ENCODE measurements around the gene COMTD1. TPM values are rescaled to one million over a fixed set of nuclear protein-coding genes. Genes with fewer than 3 reads are reported as not detected.

The COMTD1 gene
- total RNA-seq, 2 experiments from 2014 or later = 33.2 to 34.8 TPM

DNA sequence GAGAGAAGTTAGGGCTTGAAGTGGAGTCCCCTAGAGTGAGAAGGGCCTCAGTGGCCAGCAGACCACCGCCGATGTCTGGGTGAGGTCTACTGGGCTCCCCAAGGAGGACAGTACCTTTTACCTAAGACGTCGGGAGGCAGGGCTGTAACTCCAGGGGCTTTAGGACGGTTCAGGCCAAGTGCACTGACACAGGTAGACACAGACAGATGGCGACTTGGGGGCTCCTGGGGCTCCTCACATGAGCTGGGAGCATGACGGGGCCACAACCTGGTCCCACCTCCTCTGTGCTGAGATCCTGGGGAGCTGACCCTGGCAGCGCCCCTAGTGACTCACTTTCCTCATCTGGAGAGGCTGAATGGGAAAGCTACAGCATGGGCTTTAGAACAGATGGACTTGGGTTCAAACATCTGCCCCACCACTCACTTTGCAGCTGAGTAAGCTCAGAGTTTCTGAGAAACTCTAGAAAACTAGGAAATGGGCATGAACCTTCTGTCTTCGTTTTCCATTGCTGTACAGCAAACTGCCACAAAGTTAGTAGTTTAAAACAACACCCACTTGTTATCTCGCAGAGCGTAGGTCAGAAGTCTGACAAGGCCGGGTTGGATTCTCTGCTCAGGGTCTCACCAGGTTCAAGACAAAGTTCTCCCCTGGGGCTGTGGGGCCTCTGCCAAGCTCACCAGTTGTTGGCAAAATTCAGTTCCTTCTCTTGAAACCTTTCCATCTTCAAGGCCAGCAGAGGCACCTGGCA lies 4.7 kb upstream of the COMTD1 start:
- Mint-ChIP-seq H3K27ac (no peak overlapping the region), H3K4me3 (no peak overlapping the region), H3K9me3 (no peaks in the 10 kb centered on the region), H3K36me3 (ENCODE audit: low read depth) (no peaks in the 10 kb centered on the region), H3K27me3 (ENCODE audit: low read depth) (no peaks in the 10 kb centered on the region), H3K4me1 (ENCODE audit: low read depth) (peaks cover 6% of the 10 kb centered on the region)
- intact Hi-C loops (cut with micrococcal nuclease) = no loop called here
- DNase-seq = no peak
- CTCF ChIA-PET = interaction anchor here (1.4 kb wide), 1 partner anchor 31 kb away, joined by 4 read pairs; no protein-coding TSS in a partner anchor

DNA sequence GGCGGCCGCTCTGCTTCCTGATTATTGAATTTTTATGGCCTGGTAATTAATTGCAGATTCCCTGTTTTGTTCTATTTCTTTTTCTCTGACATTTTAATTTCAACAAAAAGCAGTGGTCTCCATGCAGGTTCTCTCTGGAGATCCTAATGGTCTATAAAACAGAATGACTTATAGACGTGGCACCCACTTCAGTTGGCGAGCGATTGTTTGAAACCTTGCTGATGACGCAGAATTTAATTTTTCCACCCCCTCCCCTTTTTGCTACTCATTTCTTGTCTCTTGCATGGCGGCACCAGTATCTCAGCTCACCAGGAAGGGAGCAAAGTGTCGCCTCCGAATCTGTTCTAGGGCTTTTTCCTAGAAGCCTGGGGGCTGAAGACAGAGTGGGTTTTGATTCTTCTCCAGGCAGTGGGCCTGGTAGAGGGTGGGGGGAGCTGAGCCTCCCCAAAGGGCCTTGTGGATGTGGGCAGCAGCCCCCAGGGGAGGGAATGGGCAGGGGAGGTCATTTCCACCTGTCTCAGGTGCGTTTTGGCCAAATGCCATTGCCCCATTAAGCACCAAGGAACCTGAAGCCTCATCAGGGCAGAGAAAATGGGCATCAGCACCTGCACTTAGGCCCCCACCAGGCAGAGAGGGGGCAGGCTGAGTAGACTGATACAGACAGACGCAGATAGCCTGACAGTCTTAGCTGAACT lies 3.5 kb upstream of the COMTD1 start:
- Mint-ChIP-seq H3K27ac (no peak overlapping the region), H3K27me3 (ENCODE audit: low read depth) (no peaks in the 10 kb centered on the region), H3K4me3 (no peak overlapping the region), H3K36me3 (ENCODE audit: low read depth) (no peaks in the 10 kb centered on the region), H3K9me3 (no peaks in the 10 kb centered on the region), H3K4me1 (ENCODE audit: low read depth) (peaks cover 6% of the 10 kb centered on the region)
- intact Hi-C loops (cut with micrococcal nuclease) = loop anchor here (10.0 kb wide), 2 partner anchors 364 to 1364 kb away; partner anchors contain the start of gene CAMK2G
- no peak for DNase-seq
- CTCF ChIA-PET = interaction anchor here (1.4 kb wide), 1 partner anchor 30 kb away, joined by 4 read pairs; no protein-coding TSS in a partner anchor

- Mint-ChIP-seq H3K9me3 (no peaks in the 10 kb centered on the region), H3K27me3 (ENCODE audit: low read depth) (no peaks in the 10 kb centered on the region), H3K4me1 (ENCODE audit: low read depth) (peaks cover 9% of the 10 kb centered on the region), H3K27ac (no peak overlapping the region), H3K4me3 (no peak overlapping the region), H3K36me3 (ENCODE audit: low read depth) (peaks cover under 1% of the 10 kb centered on the region)
- CTCF ChIA-PET = interaction anchor here (1.5 to 4.8 kb wide), 2 partner anchors 51 to 138 kb away, joined by 3 to 38 read pairs; no protein-coding TSS in a partner anchor
- intact Hi-C loops (cut with micrococcal nuclease) = loop anchor here (10.0 kb wide), 2 partner anchors 364 to 1364 kb away; partner anchors contain the start of gene CAMK2G
- no peak for DNase-seq
Observed at GRCh38 chr10:75238182-75239095, 2.7 kb upstream of the COMTD1 start.

GRCh38 chr10:75236178-75236825 lies 545 bp upstream of the COMTD1 start:
- Mint-ChIP-seq H3K4me1 (ENCODE audit: low read depth) (peaks cover 14% of the 10 kb centered on the region), H3K4me3 (peak overlapping the region; percentile 72), H3K9me3 (no peaks in the 10 kb centered on the region), H3K27ac (peak overlapping the region; percentile 84), H3K36me3 (ENCODE audit: low read depth) (peaks cover 13% of the 10 kb centered on the region), H3K27me3 (ENCODE audit: low read depth) (no peaks in the 10 kb centered on the region)
- DNase-seq = no peak
- intact Hi-C loops (cut with micrococcal nuclease) = loop anchor here (1.0 to 10.0 kb wide), 6 partner anchors 48 to 1362 kb away; partner anchors contain the start of gene CAMK2G
- CTCF ChIA-PET = interaction anchor here (0.7 to 4.8 kb wide), 29 partner anchors 10 to 1350 kb away, joined by 3 to 38 read pairs (median 4); partner anchors contain the start of genes VDAC2 and ZNF503

DNA sequence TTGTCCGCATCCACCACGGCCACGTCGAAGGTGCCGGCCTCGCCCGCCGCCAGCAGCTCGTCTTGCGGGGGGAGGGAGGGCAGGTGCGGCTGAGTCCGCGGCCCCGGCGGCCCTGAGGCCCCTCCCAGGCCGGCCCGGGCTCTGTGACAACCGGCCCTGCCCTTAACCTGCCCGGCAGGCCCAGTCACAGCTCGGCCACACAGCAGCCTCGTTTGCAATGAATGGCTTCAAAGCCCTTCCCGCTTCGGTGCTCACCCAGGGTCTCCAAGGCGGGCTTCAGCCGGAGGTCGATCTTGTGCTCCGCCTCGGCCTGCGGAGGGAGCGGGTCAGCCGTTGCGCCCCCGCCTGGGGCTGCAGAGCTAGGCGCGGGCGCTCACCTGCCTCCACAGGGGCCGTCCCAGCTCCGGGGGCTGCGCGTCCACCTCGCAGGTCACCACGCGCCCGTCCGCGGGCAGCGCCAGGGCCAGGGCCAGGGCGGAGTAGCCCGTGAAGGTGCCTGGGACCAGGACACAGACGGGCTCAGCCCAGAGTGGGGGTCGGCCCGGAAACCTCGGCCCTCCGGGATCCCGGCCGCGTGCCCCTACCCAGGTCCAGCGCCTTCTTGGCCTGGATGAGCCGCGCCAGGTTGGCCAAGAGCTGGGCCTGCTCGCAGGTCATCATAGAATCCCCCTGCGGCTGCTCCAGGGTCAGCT lies 928 bp downstream of the COMTD1 start:
- Mint-ChIP-seq H3K4me3 (peak overlapping the region; percentile 80), H3K36me3 (ENCODE audit: low read depth) (peaks cover 21% of the 10 kb centered on the region), H3K27me3 (ENCODE audit: low read depth) (no peaks in the 10 kb centered on the region), H3K27ac (peak overlapping the region; percentile 46), H3K4me1 (ENCODE audit: low read depth) (peaks cover 22% of the 10 kb centered on the region), H3K9me3 (no peaks in the 10 kb centered on the region)
- intact Hi-C loops (cut with micrococcal nuclease) = loop anchor here (1.0 to 10.0 kb wide), 11 partner anchors 25 to 1360 kb away; partner anchors contain the start of genes ADK, CAMK2G, KAT6B and SAMD8
- CTCF ChIA-PET = interaction anchor here (0.9 to 4.8 kb wide), 11 partner anchors 9 to 1237 kb away, joined by 3 to 38 read pairs (median 5); partner anchors contain the start of genes VCL and VDAC2
- DNase-seq = no peak

GRCh38 chr10:75234017-75234682 lies 1.6 kb downstream of the COMTD1 start:
- H3K27me3 Mint-ChIP-seq (ENCODE audit: low read depth) = no peaks in the 10 kb centered on the region
- peaks cover 23% of the 10 kb centered on the region for H3K36me3 Mint-ChIP-seq (ENCODE audit: low read depth)
- intact Hi-C loops (cut with micrococcal nuclease) = loop anchor here (1.0 to 10.0 kb wide), 11 partner anchors 24 to 1359 kb away; partner anchors contain the start of genes ADK, CAMK2G, KAT6B and SAMD8
- peak; percentile 99 for DNase-seq
- peaks cover 26% of the 10 kb centered on the region for H3K4me1 Mint-ChIP-seq (ENCODE audit: low read depth)
- CTCF ChIA-PET = interaction anchor here (0.6 to 4.8 kb wide), 7 partner anchors 8 to 550 kb away, joined by 3 to 38 read pairs (median 5); partner anchors contain the start of gene VDAC2
- peak overlapping the region; percentile 80 for H3K4me3 Mint-ChIP-seq
- H3K9me3 Mint-ChIP-seq = no peaks in the 10 kb centered on the region
- peak overlapping the region; percentile 76 for H3K27ac Mint-ChIP-seq

DNA sequence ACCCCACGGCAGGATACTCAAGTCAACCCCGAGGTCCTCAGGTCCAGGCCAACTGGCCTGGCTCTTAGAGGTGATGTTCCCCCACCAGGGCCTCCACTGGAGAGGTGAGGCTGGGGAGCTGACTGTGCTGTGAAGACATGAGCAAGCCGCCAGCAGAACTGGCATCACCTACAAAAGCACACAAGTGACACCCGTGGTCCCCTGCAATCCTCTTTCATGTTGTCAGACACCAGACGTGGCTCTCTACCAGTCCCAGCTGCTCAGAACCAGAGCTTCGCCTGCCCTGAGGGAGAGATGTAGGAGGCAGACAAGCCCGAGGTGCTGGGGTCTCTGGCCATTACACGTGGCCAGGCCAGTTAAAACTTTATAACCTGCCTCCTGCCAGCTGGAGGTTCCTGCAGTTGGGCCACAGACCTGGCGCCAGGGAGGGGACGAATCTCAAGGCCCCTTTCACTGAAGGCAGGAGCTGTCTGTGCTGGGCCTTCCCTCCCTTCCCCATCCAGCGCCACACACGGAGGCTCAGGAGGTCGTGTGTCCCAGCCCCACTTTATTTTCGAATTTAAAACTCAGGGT lies 2.2 kb downstream of the COMTD1 start:
- intact Hi-C loops (cut with micrococcal nuclease) = loop anchor here (1.0 to 10.0 kb wide), 11 partner anchors 23 to 1359 kb away; partner anchors contain the start of genes ADK, CAMK2G, KAT6B and SAMD8
- peaks cover 26% of the 10 kb centered on the region for H3K36me3 Mint-ChIP-seq (ENCODE audit: low read depth)
- H3K4me3 Mint-ChIP-seq = peak overlapping the region; percentile 80
- H3K4me1 Mint-ChIP-seq (ENCODE audit: low read depth) = peaks cover 29% of the 10 kb centered on the region
- no peaks in the 10 kb centered on the region for H3K9me3 Mint-ChIP-seq
- no peaks in the 10 kb centered on the region for H3K27me3 Mint-ChIP-seq (ENCODE audit: low read depth)
- peak overlapping the region; percentile 76 for H3K27ac Mint-ChIP-seq
- no peak for DNase-seq
- CTCF ChIA-PET = interaction anchor here (0.6 to 4.8 kb wide), 4 partner anchors 11 to 549 kb away, joined by 3 to 38 read pairs (median 3); no protein-coding TSS in a partner anchor

DNA sequence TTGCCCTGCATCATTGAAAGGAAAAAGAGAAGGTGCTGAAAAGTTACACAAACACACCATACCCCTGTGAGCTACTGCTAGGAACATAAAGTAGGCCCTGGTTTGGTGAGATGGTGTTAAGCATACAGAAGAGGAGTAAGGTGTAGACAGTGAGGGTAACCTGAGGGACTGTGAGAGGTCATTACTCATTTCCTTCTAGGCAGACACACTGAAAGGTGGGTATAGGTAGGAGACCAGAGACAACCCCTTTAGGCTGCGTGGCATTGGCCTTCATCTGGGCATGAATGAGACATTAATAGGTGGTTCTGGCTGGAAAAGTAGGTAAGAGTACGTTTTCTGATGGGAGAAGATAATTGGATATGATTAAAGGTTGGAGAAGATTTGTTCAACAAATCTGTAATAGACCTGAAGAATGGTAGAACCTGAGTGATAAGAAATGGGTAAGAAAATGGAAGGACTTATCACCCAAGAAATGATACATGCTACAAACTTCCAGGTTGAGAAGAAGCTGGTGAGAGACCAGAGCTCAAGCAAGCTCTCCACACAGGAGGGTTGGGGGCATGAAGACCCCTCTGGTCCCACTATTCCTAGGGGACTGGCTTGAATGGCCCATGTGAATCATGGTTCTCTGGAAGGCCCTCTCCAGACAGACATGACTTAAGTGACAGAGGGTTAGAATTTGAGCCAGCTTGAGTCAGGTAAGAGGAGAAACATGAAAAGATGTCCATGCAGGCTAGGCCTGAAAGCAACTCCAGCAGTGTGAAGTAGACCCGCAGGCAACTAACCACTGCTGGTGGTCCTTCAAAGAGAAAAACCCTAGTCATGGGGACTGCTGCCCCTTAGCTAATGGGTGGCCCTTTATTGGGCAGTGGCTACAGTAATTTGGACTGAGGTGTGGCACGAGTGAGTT lies 3.8 kb downstream of the COMTD1 start:
- intact Hi-C loops (cut with micrococcal nuclease) = loop anchor here (10.0 kb wide), 2 partner anchors 357 to 1357 kb away; partner anchors contain the start of gene CAMK2G
- no peak overlapping the region for H3K4me3 Mint-ChIP-seq
- peak overlapping the region; percentile 28 for H3K27ac Mint-ChIP-seq
- no peaks in the 10 kb centered on the region for H3K9me3 Mint-ChIP-seq
- no peaks in the 10 kb centered on the region for H3K27me3 Mint-ChIP-seq (ENCODE audit: low read depth)
- CTCF ChIA-PET = interaction anchor here (0.6 to 3.0 kb wide), 8 partner anchors 10 to 123 kb away, joined by 3 to 42 read pairs (median 4); partner anchors contain the start of gene VDAC2
- peaks cover 26% of the 10 kb centered on the region for H3K36me3 Mint-ChIP-seq (ENCODE audit: low read depth)
- no peak for DNase-seq
- H3K4me1 Mint-ChIP-seq (ENCODE audit: low read depth) = peaks cover 35% of the 10 kb centered on the region

DNA sequence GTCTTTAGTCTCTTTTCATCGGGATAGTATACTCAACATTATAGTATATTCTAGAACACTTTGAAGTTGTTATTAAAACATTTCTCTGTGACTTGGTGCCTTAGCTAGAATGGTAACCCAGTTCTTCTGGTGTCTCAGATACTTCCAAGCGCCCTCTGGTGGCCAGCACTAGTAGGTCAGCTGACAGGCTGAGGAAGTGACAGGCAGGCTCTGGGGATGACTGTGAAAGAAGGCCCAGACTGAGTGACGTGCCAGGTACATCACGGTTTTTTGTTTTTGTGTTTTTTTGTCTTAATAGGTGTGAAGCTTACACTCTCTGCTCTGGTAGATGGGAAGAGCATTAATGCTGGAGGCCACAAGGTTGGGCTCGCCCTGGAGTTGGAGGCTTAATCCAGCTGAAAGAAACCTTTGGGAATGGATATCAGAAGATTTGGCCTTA lies 5.1 kb downstream of the COMTD1 start:
- H3K27me3 Mint-ChIP-seq (ENCODE audit: low read depth) = no peaks in the 10 kb centered on the region
- no peak overlapping the region for H3K4me3 Mint-ChIP-seq
- intact Hi-C loops (cut with micrococcal nuclease) = loop anchor here (1.0 to 10.0 kb wide), 6 partner anchors 20 to 1356 kb away; partner anchors contain the start of genes CAMK2G, SAMD8 and VDAC2
- H3K36me3 Mint-ChIP-seq (ENCODE audit: low read depth) = peaks cover 34% of the 10 kb centered on the region
- no peaks in the 10 kb centered on the region for H3K9me3 Mint-ChIP-seq
- H3K27ac Mint-ChIP-seq = peak overlapping the region; percentile 95
- CTCF ChIA-PET = interaction anchor here (0.5 to 3.0 kb wide), 12 partner anchors 9 to 966 kb away, joined by 3 to 42 read pairs (median 3); partner anchors contain the start of gene VDAC2
- H3K4me1 Mint-ChIP-seq (ENCODE audit: low read depth) = peaks cover 36% of the 10 kb centered on the region
- DNase-seq = peak; percentile 99

Measured in activated naive CD4-positive, alpha-beta T cell treated with anti-CD3 and anti-CD28 coated beads for 36 hours (primary cell).